Heart left ventricle (tissue), 16 donors: ENCODE measurements around the gene ATAD3B. TPM values are rescaled to one million over a fixed set of nuclear protein-coding genes. Genes with fewer than 3 reads are reported as not detected.
A peak's percentile ranks its signal among the peaks of the same experiment; 100 is the strongest.
"Not testable (repeated sequence)": the region's sequence is repeated elsewhere in the genome, so short reads cannot be mapped to it uniquely, and the experiment has no call there.

Source experiments
- ATAC-seq, 4 donors: fragments of 200-7000 bp; cut with Tn5 transposase; one replicate each; pipeline ENCODE4 v1.9.1; 2020 to 2022; ENCODE audit warnings: moderate library complexity in 4 of 4, mild to moderate bottlenecking in 3 of 4, moderate number of reproducible peaks in 1 of 4
- DNase-seq, 5 donors: peaks; one replicate each; pipeline ENCODE4 v3.0.0-alpha.2; 2020
- H3K27ac ChIP-seq, 12 donors: fragments of 200-600 bp; sonication (generic) in 4 of 12; one replicate each; pipeline versions ENCODE4 v1.5.0 to v1.8.0; 2016 to 2022; ENCODE audit warnings: mild to moderate bottlenecking in 2 of 12
- H3K27me3 ChIP-seq, 9 donors: fragments of 200-600 bp; sonication (generic) in 2 of 9; one replicate each; pipeline versions ENCODE4 v1.5.1 to v1.8.0; 2016 to 2022; ENCODE audit warnings: mild to moderate bottlenecking in 3 of 9
- H3K36me3 ChIP-seq, 9 donors: fragments of 200-600 bp; sonication (generic) in 2 of 9; one replicate each; pipeline versions ENCODE4 v1.5.0 to v1.8.0; 2018 to 2022; ENCODE audit warnings: mild to moderate bottlenecking in 2 of 9
- H3K4me1 ChIP-seq, 12 donors: fragments of 200-600 bp; sonication (generic) in 4 of 12; one replicate each; pipeline versions ENCODE4 v1.5.0 to v1.8.0; 2016 to 2022; ENCODE audit warnings: mild to moderate bottlenecking in 3 of 12
- H3K4me3 ChIP-seq, 12 donors: fragments of 200-600 bp; sonication (generic) in 4 of 12; one replicate each; pipeline versions ENCODE4 v1.5.0 to v1.8.0; 2017 to 2022; ENCODE audit warnings: mild to moderate bottlenecking in 9 of 12, moderate library complexity in 4 of 12
- H3K9me3 ChIP-seq, 12 donors: fragments of 200-600 bp; sonication (generic) in 4 of 12; one replicate each; pipeline versions ENCODE4 v1.5.0 to v1.8.0; 2016 to 2022; ENCODE audit warnings: mild to moderate bottlenecking in 1 of 12
- POLR2A ChIP-seq, 2 donors: fragments of 450-650 bp; IDR thresholded peaks; one replicate each; pipeline ENCODE4 v1.6.1; 2017; ENCODE audit warnings: antibody characterized with exemption in 2 of 2, mild to moderate bottlenecking in 2 of 2, moderate library complexity in 2 of 2
- WGBS, 4 donors: extraction: QIAGEN DNeasy Blood & Tissue Kit in 2 of 4; methylation state at CpG; one replicate each; pipeline versions ENCODE4 v1.1.5 to v1.1.7; 2013 to 2018; 5-methylcytosine and 5-hydroxymethylcytosine counted together
- intact Hi-C, 10 donors: fragments of 100-400 bp; cut with DNase I; formaldehyde crosslinking; loops; one replicate each; pipeline versions ENCODE4 v1.11.1 to v1.14.2; 2022
- polyA plus RNA-seq, 2 donors: library from polyadenylated mRNA; stranded (reverse); fragments of 200-250 nt; gene quantifications; one replicate each; pipeline ENCODE4 v1.2.3, GENCODE V29; 2013
- total RNA-seq, 9 donors: library from RNA; depleted of rRNA in 2 of 9; stranded (reverse); fragments of >200 nt in 2 of 9; fragmentation: NEBNext Ultra II Directional in 3 of 9; extraction: Animal tissue kit (Norgen Biotek cat#: 25700) in 3 of 9; gene quantifications; one replicate each; pipeline versions ENCODE4 v1.1.0 to v1.2.4, GENCODE V29; 2016 to 2023
- TF ChIP-seq, protein P1 (sequence below), 12 donors: fragments of 200-600 bp; sonication (generic) in 4 of 12; IDR thresholded peaks; one replicate each; pipeline versions ENCODE4 v1.5.0 to v1.8.0; 2018 to 2022; ENCODE audit warnings: antibody characterized with exemption in 12 of 12, mild to moderate bottlenecking in 5 of 12
- donor health status: ischemic (EF 13 %, LVEDD 7.1; RV severe dilation, severe dysfunction).
- donor health status: healthy with polysubstance abuse.
- donor health status: DM: no; HTN: yes; CAD: no.
- donor health status: DM: no; HTN: no; CAD: no.
- donor health status: ischemic (EF 25% LVEDD 6.9; RV normal size, moderate dysfunction).
- donor health status: ischemic (EF 25% LVEDD 5.7; RV mildly dilated, moderate dysfunction).
- donor health status: healthy.
- donor health status: DM: yes; HTN: yes; CAD: no.
- donor health status: ischemic (EF 35%, LVEDD 5.7; RV mildly dilated, moderate dysfunction).
- donor health status: nonischemic (EF 11% LVEDD 7.7; RV severe dilation, severe dysfunction).
- donor health status: DM: yes; HTN: yes; CAD: no.
- donor health status: PGD.
- donor health status: ischemic (EF 29% LVEDD 5.4; RV normal size, mild dysfunction).
- donor health status: nonischemic (EF 23%, LVEDD 6.1; RV moderate dilation, normal function).

ATAD3B gene
- total and polyA plus RNA-seq, 11 donors, result 2.2 to 15.6 (median 7.0) TPM

DNA sequence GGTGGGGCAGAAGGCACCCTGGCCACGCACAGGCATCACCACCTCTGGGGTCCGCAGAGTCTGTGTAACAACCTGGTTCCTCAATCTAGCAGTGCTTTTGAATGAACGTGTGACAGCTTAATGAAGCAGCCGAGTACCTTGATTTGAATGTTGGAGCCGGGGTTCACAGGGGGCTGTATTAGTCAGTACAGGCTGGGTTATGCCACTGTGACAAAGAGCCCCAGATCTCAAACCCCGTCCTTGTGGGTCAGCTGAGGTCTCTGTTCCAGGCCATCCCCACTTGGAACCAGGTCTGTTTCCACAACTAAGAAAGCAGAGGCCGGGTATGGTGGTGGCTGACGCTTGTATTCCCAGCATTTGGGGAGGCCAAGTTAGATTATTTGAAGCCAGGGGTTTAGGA is 58.4 kb downstream of the ATAD3B start:
- Histone ChIP-seq H3K36me3 (peaks cover 0 to 43% (median 24%) of the 10 kb centered on the region in 9 donors), H3K27ac (no peak overlapping the region), H3K27me3 (no peaks in the 10 kb centered on the region), H3K4me1 (peaks cover 0 to 7% (median 0%) of the 10 kb centered on the region in 12 donors), H3K4me3 (no peak overlapping the region), H3K9me3 (peaks cover 0 to 17% (median 5%) of the 10 kb centered on the region in 12 donors)
- WGBS, 4 donors, result 95 to 100% (median 98%) methylated on average over 7 to 8 of the region's 8 CpGs
- intact Hi-C loops, result no loop called here
- TF ChIP-seq POLR2A (IDR thresholded peaks at IDR 0.05), result no peak
- TF ChIP-seq, protein P1, sequence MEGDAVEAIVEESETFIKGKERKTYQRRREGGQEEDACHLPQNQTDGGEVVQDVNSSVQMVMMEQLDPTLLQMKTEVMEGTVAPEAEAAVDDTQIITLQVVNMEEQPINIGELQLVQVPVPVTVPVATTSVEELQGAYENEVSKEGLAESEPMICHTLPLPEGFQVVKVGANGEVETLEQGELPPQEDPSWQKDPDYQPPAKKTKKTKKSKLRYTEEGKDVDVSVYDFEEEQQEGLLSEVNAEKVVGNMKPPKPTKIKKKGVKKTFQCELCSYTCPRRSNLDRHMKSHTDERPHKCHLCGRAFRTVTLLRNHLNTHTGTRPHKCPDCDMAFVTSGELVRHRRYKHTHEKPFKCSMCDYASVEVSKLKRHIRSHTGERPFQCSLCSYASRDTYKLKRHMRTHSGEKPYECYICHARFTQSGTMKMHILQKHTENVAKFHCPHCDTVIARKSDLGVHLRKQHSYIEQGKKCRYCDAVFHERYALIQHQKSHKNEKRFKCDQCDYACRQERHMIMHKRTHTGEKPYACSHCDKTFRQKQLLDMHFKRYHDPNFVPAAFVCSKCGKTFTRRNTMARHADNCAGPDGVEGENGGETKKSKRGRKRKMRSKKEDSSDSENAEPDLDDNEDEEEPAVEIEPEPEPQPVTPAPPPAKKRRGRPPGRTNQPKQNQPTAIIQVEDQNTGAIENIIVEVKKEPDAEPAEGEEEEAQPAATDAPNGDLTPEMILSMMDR (IDR thresholded peaks at IDR 0.05), result no peak
- DNase-seq, result no peak
- no peak for ATAC-seq

- 89 to 97% (median 94%) methylated on average over 4 of the region's 4 CpGs for WGBS, 4 donors
- DNase-seq (no peak), ATAC-seq (no peak)
- H3K27ac ChIP-seq, result no peak overlapping the region
- no peaks in the 10 kb centered on the region for H3K27me3 ChIP-seq
- H3K4me3 ChIP-seq, result no peak overlapping the region
- TF ChIP-seq POLR2A (IDR thresholded peaks at IDR 0.05), result no peak
- TF ChIP-seq, protein P1 (IDR thresholded peaks at IDR 0.05), result no peak
- H3K4me1 ChIP-seq, result peaks cover 0 to 7% (median 0%) of the 10 kb centered on the region in 12 donors
- intact Hi-C loops, result no loop called here
- peaks cover 0 to 36% (median 18%) of the 10 kb centered on the region in 9 donors for H3K36me3 ChIP-seq
- H3K9me3 ChIP-seq, result peaks cover 0 to 17% (median 5%) of the 10 kb centered on the region in 12 donors
Observed at GRCh38 chr1:1531947-1532346, 60.4 kb downstream of the ATAD3B start.

DNA sequence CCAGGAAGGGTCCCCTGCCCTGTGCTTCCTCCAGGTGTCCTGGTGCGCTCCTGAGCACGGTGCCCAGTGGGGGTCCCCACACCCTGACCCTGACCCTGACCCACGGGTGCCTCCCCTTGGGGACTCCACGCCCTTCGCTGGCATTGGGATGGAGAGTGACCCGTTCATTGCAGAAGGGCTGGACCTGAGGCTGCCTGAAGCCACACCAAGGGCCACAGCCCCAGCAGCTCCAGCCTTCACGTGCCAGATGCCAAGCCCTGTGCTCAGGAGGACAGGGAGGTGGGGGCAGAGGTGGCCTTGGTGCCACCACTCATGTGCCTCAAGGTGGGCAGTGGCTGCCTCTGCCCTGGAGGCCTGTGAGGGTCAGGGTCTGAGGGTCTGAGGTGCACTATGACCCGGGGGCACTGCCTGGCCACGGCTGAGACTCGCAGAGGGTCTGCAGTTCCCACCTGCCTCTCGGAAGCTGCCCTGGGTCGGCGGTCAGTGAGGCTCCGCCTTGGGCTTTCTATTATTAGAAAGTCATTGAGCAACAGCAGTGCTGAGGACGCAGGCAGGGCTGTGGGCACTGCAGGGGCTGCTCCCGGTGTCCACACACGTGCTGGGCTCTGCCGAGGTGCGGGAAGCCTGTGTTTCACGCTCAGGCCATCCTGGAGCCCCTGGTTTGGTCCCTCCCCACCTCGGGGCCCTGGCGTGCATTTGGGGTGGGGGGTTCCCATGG is 61.8 kb downstream of the ATAD3B start:
- Histone ChIP-seq H3K9me3 (peaks cover 0 to 17% (median 5%) of the 10 kb centered on the region in 12 donors), H3K36me3 (peaks cover 0 to 25% (median 10%) of the 10 kb centered on the region in 9 donors), H3K27ac (peak overlapping the region in 8 of 12 donors; percentile 24 to 76 (median 46))
- peak; percentile 64 to 79 (median 72) for ATAC-seq
- intact Hi-C loops, H3K27me3 ChIP-seq, H3K4me1 ChIP-seq, DNase-seq, H3K4me3 ChIP-seq: not testable (repeated sequence)
- WGBS, 4 donors, result 51 to 69% (median 61%) methylated on average over 11 to 20 of the region's 22 CpGs

GRCh38 chr1:1533894-1534291 is 62.3 kb downstream of the ATAD3B start:
- DNase-seq, H3K27me3 ChIP-seq, H3K4me3 ChIP-seq, intact Hi-C loops: not testable (repeated sequence)
- Histone ChIP-seq H3K36me3 (peaks cover 0 to 19% (median 6%) of the 10 kb centered on the region in 9 donors), H3K9me3 (peaks cover 0 to 17% (median 5%) of the 10 kb centered on the region in 12 donors), H3K4me1 (peaks cover 0 to 11% (median 2%) of the 10 kb centered on the region in 12 donors), H3K27ac (peak overlapping the region in 4 of 12 donors; percentile 14 to 76 (median 44))
- 70 to 76% methylated on average over 17 to 18 of the region's 18 CpGs; no CpG with 5 or more reads in 2 of the 4 donors for WGBS, 4 donors
- ATAC-seq, result peak in 1 of 4 donors; percentile 2

GRCh38 chr1:1534401-1535154 is 63.0 kb downstream of the ATAD3B start:
- no peak overlapping the region for H3K4me3 ChIP-seq
- H3K27ac ChIP-seq, result no peak overlapping the region
- peaks cover 0 to 18% (median 9%) of the 10 kb centered on the region in 12 donors for H3K4me1 ChIP-seq
- DNase-seq (no peak), ATAC-seq (no peak)
- peaks cover 0 to 17% (median 5%) of the 10 kb centered on the region in 12 donors for H3K9me3 ChIP-seq
- intact Hi-C loops, result no loop called here
- 75 to 92% (median 90%) methylated on average over 4 to 31 of the region's 31 CpGs for WGBS, 4 donors
- H3K27me3 ChIP-seq, result no peaks in the 10 kb centered on the region
- H3K36me3 ChIP-seq, result peaks cover 0 to 14% (median 3%) of the 10 kb centered on the region in 9 donors
- TF ChIP-seq POLR2A (IDR thresholded peaks at IDR 0.05), result no peak
- TF ChIP-seq, protein P1 (IDR thresholded peaks at IDR 0.05), result no peak
